NCI-H2196 (cell line): Measurements from ENCODE around the gene PABPN1L.
A peak's percentile ranks its signal among the peaks of the same experiment; 100 is the strongest.
"Not testable (repeated sequence)": the region's sequence is repeated elsewhere in the genome, so short reads cannot be mapped to it uniquely, and the experiment has no call there.

Source experiments
- DNase-seq: peaks from one replicate; lab custom pipeline; 2025; ENCODE audit not compliant: unreplicated experiment; lab: John Stamatoyannopoulos, UW

Gene PABPN1L

GRCh38 chr16:88833086-88833485 is 33.4 kb downstream of the PABPN1L start:
- no peak for DNase-seq

DNA sequence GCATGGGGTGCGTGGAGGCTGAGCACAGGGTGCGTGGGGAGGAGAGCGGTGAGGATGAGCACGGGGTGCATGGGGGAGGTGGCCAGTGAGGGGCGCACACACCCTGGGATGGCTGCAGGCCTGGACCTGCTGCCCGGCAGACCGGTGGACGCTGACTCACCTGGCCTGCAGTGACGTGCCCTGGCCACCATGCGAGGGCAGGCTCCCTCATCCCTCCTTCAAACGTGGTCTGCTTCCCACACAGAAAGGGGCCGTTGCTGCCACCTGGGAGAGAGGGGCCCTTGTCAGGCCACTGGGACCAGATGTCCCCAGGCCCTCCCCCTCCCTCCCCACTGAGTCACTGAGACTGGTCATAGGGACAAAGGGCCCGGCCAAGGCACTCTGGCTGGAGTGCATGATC is 34.6 kb downstream of the PABPN1L start:
- no peak for DNase-seq

- no peak for DNase-seq
These were observed 35.7 kb downstream of the PABPN1L start for GRCh38 chr16:88830783-88831182.

GRCh38 chr16:88830258-88830657 is 36.2 kb downstream of the PABPN1L start:
- no peak for DNase-seq

GRCh38 chr16:88828711-88829110 is 37.7 kb downstream of the PABPN1L start:
- no peak for DNase-seq

DNA sequence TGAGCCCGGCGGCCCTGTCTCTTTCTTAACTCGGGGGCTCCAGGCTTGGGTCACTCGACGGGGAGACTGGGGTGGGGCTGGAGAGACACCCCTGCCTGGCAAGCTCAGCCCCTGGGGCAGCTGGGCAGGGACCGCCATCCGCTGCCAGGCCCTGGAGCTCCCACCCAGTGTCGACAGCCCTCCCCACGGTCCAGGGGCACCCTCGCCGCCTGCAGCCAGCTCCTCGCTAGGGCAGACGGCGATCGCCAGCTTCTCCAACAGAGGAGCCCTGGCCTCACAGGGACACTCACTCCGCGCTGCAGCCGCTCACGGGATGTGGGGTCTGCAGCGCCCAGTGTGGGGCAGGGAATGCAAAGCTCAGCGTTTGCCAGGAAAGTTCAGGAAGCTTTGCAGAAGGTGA is 38.7 kb downstream of the PABPN1L start:
- DNase-seq, result no peak

DNA sequence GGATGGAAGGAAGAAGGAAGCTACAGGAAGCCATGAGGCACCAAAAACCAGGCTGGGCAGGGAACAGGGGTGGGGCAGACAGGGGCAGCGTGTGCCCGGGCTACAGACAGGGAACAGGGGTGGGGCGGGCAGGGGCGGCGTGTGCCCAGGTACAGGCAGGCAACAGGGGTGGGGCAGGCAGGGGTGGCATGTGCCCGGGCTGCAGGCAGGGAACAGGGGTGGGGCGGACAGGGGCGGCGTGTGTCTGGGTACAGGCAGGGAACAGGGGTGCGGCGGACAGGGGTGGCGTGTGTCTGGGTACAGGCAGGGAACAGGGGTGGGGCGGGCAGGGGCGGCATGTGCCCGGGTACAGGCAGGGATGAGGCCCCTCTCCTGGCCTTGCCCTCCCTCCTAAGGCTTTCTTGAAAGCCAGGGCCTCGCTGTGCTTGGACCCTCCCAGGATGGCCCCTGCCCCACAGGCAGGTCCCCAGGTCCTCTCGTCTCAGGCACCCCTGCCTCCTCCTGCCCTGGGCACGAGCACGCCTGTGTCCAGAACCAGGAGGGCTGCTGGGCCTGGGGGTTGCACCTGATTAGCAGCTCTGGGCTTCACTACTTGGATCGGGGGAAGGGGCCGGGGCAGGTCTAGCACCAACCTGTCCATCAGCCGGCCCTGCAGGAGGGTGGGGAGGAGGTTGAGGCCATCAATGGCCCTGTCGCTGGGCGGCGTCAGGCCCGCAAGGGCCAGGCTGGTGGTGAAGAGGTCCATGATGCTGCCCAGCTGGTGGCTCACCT is 40.2 kb downstream of the PABPN1L start:
- no peak for DNase-seq

DNA sequence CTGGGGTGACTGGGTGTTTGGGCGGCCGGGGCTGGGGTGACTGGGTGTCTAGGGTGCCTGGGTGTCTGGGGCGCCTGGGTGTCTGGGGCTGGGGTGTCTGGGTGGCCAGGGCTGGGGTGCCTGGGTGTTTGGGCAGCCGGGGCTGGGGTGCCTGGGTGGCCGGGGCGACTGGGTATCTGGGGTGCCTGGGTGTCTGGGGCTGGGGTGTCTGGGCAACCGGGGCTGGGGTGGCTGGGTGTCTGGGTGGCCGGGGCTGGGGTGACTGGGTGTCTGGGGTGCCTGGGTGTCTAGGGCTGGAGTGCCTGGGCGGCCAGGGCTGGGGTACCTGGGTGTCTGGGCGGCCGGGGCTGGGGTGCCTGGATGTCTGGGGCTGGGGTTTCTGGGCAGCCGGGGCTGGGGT is 41.3 kb downstream of the PABPN1L start:
- DNase-seq, result no peak

- DNase-seq, result no peak
These were observed 42.0 kb downstream of the PABPN1L start for GRCh38 chr16:88824256-88825077.

DNA sequence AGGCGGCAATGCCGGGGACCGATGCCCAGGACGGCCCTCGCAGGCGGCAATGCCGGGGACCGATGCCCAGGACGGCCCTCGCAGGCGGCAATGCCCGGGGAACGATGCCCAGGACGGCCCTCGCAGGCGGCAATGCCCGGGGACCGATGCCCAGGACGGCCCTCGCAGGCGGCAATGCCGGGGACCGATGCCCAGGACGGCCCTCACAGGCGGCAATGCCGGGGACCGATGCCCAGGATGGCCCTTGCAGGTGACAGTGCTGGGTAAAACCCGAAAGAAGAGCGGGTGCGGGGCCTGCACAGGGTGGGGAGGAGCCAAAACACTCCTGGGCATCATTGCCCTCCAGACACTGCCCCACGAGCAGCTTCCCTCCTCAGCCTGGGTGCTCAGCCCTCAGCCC is 42.8 kb downstream of the PABPN1L start:
- DNase-seq, result not testable (repeated sequence)

- DNase-seq, result no peak
These were observed 44.0 kb downstream of the PABPN1L start for GRCh38 chr16:88822281-88823040.

- DNase-seq, result no peak
These were observed 45.2 kb downstream of the PABPN1L start for GRCh38 chr16:88821168-88821850.

GRCh38 chr16:88820385-88821025 is 46.0 kb downstream of the PABPN1L start:
- no peak for DNase-seq

DNA sequence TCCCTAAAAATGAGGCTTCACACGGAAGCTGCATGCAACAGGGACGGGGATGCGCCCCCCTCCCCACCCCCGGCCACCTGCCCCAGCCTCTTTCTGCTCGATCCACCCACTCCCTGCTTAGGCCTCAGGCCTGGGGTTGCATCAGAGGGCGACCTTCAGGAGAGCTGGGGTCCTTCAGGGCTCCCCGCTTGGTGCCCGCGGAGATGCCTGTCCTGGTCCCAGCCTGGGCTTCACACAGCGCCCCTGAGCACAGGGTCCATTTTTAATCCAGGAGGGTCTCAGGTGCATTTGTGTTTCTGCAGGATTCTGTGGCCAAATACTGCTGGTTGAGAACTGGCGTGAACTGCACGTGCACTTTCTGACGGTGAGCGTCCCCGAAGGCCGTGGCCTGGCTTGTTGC is 47.3 kb downstream of the PABPN1L start:
- no peak for DNase-seq

- DNase-seq, result no peak
These were observed 47.9 kb downstream of the PABPN1L start for GRCh38 chr16:88818575-88818874.

- no peak for DNase-seq
These were observed 48.5 kb downstream of the PABPN1L start for GRCh38 chr16:88817785-88818574.

DNA sequence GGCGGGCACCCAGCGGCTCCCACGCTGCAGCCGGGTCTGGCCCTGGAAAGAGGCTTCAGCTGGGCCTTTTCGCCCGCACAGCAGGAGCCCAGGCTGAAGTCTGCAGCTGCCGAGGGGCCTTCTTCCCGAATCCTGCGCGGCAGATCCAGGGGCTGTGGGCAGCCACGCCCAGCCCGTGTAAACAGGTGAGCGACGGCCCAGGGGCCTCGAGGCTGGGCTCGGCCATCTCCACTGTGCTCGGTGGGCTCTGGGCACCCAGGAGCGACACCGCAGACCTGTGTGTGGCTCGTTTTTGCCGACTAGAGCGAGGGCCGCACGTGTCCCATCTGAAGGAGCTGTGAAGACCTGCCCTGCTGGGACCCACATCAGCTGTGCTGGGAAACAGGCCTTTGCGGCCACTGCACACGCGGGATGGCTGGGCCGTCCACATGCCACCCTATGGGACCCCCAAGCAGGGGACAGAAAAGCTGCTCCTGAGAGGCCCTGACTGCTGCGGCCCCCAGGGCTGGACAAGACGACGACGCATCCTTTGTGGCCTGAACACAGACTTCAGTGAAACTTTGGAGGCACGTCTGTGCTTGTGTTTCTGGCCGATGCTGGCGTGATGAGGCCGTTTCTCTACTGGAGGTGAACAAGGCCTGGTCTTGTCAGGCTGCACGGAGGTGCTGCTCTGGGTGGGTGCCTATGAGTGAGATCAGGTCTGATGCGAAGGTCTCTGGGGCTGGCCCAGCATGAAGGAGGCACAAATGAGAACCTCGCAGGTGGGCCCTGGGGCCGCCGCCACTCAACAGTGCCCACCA is 49.5 kb downstream of the PABPN1L start:
- DNase-seq, result no peak

DNA sequence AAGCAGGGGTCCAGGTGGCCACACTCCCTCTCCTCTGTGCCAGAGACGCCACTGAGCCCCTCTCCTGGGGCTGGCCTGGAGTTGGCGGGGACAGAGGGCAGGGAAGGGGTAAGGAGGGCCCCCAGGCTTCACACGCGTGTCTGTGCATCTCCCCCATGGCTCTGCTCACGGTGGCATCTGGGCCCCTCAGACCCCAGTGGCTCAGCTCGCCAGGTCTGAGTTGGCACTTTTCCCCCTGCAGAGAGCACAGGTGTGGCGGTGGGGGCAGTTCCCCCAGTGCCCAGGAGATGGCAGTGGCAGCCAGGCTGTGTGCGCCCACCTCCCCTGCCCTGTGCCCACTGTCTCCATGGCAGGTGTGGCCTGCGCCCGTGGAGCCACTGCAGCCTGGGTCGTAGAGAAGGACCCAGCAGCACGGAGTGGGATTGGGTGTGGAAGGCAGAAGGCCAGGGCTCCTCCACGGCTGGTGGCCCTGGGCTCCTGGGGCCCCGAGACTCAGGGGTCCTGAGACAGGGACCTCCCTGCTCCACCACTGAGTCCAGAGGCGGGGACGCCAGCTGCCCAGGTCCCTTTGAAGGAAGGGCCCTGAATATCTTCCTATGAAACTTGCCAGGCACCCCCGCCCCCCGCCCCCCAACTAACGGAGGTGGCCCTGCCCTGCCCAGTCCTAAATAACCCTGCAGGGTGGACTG is 50.4 kb downstream of the PABPN1L start:
- DNase-seq, result peak; percentile 31

- no peak for DNase-seq
These were observed 51.2 kb downstream of the PABPN1L start for GRCh38 chr16:88815227-88815626.
